Panc1 (cell line): ENCODE data around the gene WASF2. TPM values are rescaled to one million over a fixed set of nuclear protein-coding genes. Genes with fewer than 3 reads are reported as not detected.

Source experiments
- ATAC-seq: fragments of 200-7000 bp; cut with Tn5 transposase; 2 replicates; pipeline ENCODE4 v1.9.1; 2020; ENCODE audit warnings: mild to moderate bottlenecking, moderate library complexity
- BruUV-seq: library from RNA; stranded (reverse); fragments of 400-500 nt; replicated peaks from 2 replicates; lab custom pipeline; 2021; lab: Mats Ljungman, UMichigan
- CTCF ChIA-PET: fragments of 300-600 bp; sonication (Branson Sonifier 250); formaldehyde crosslinking; loops from one replicate; lab custom pipeline; 2022; ENCODE audit warnings: antibody characterized with exemption; lab: Charles Lee
- POLR2A ChIA-PET: fragments of 300-600 bp; sonication (Branson Sonifier 250); formaldehyde crosslinking; loops from one replicate; lab custom pipeline; 2022; ENCODE audit warnings: antibody characterized with exemption; lab: Charles Lee
- DNase-seq: peaks from one replicate; pipeline ENCODE4 v3.0.0-alpha.2; 2010; ENCODE audit warnings: low read depth, low spot score
- H3K27ac ChIP-seq: 2 replicates; pipeline ENCODE4 v1.5.1; 2011; ENCODE audit warnings: mild to moderate bottlenecking, low read length, inconsistent platforms
- H3K27me3 ChIP-seq: fragments of 200-500 bp; sonication (Bioruptor generic); 2 replicates; pipeline ENCODE4 v1.6.0; 2014; ENCODE audit warnings: low read length, inconsistent platforms; ENCODE audit not compliant: control insufficient read depth, insufficient read depth
- H3K36me3 ChIP-seq: fragments of 200-500 bp; sonication (Bioruptor generic); 2 replicates; pipeline ENCODE4 v1.5.1; 2014; ENCODE audit warnings: inconsistent platforms, mild to moderate bottlenecking, low read length, moderate library complexity; ENCODE audit not compliant: control insufficient read depth, insufficient read depth
- H3K4me1 ChIP-seq: 2 replicates; pipeline ENCODE4 v1.5.1; 2011; ENCODE audit warnings: inconsistent platforms, mild to moderate bottlenecking, low read length, moderate library complexity; ENCODE audit not compliant: control insufficient read depth, insufficient read depth
- H3K4me3 ChIP-seq, 2 experiments: 2 replicates each; pipeline ENCODE4 v1.5.1; 2011 to 2012; ENCODE audit warnings: low read depth in 2 of 2, low read length in 2 of 2, mild to moderate bottlenecking in 2 of 2, inconsistent platforms in 1 of 2, moderate library complexity in 1 of 2
- H3K9me3 ChIP-seq: fragments of 200-500 bp; sonication (Bioruptor generic); 2 replicates; pipeline ENCODE4 v1.5.1; 2014; ENCODE audit warnings: low read depth, mild to moderate bottlenecking, inconsistent platforms, low read length, moderate library complexity; ENCODE audit not compliant: control insufficient read depth, insufficient read depth
- POLR2AphosphoS5 ChIP-seq: IDR thresholded peaks from 2 replicates; pipeline ENCODE4 v1.6.1; 2012; ENCODE audit warnings: mild to moderate bottlenecking, low read depth, low read length, moderate library complexity
- SIN3A ChIP-seq: IDR thresholded peaks from 2 replicates; pipeline ENCODE4 v1.6.1; 2012; ENCODE audit warnings: low read depth, mild to moderate bottlenecking, low read length, moderate library complexity, borderline replicate concordance; ENCODE audit not compliant: insufficient read depth
- TCF7L2 ChIP-seq: IDR thresholded peaks from 2 replicates; pipeline ENCODE4 v1.6.1; 2011; ENCODE audit warnings: mild to moderate bottlenecking, low read depth, low read length, inconsistent platforms
- in situ Hi-C: cut with HindIII; loops from 2 replicates; pipeline ENCODE4 v1.10.0; 2016; ENCODE audit warnings: low sequenced_read_pairs, low pct_unique_long_range_greater_than_20kb
- intact Hi-C: fragments of 100-400 bp; cut with micrococcal nuclease; formaldehyde crosslinking; loops from one replicate; pipeline ENCODE4 v1.10.0; 2022; ENCODE audit not compliant: unreplicated experiment
- total RNA-seq: library from RNA; stranded (reverse); gene quantifications from one replicate; pipeline ENCODE4 v1.2.1, GENCODE V29; 2021; ENCODE audit not compliant: unreplicated experiment
- TF ChIP-seq, protein P1 (sequence below): fragments of 450-650 bp; IDR thresholded peaks from 2 replicates; pipeline ENCODE4 v1.5.1; 2017; ENCODE audit warnings: mild to moderate bottlenecking
- TF ChIP-seq, protein P2 (sequence below), 2 experiments: IDR thresholded peaks; 2 replicates each; pipeline ENCODE4 v1.6.1; 2011 to 2012; ENCODE audit warnings: low read depth in 2 of 2, control low read depth in 1 of 2, low read length in 1 of 2, mild to moderate bottlenecking in 1 of 2, moderate library complexity in 1 of 2; ENCODE audit not compliant: insufficient read depth in 1 of 2

The WASF2 gene
- total RNA-seq, 1 experiment from 2014 or later: 121 TPM

DNA sequence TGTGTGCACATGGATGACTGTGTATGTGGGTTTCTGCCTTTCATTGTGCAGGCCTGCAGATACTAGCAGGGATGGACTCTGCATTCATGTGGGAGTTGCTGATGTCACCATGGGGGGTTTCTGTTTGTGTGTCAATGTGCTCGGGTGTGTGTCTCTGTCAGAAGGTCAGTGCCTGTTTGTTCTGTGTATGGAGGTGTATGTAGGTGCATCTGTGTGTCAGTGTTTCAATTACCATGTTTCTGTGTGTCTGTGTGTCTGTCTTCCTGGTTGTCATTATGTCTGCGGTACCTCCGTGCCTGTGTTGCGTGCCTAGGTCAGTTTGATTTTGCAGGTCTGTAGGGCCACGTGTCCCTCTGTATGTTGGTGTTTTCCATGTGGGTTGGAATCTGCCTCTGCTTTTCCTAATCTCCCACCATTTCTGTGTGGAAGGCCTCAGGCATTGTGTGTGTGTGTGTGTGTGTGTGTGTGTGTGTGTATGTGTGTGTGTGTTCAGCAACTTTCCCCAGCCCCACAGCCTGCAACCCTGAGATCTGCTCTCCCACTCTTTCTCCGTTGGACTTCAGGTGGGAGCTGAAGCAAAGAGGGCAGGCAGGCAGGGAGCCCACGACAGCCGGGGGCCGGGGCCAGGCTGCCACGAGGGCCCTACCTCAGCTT, 36.7 kb upstream of the WASF2 start:
- ChIA-PET CTCF (interaction anchor here (0.5 to 0.6 kb wide), 2 partner anchors 30 to 60 kb away, joined by 3 to 5 read pairs; no protein-coding TSS in a partner anchor), POLR2A (interaction anchor here (0.6 kb wide), 1 partner anchor 29 kb away, joined by 3 read pairs; no protein-coding TSS in a partner anchor)
- ATAC-seq: no peak
- TF ChIP-seq, protein P1, sequence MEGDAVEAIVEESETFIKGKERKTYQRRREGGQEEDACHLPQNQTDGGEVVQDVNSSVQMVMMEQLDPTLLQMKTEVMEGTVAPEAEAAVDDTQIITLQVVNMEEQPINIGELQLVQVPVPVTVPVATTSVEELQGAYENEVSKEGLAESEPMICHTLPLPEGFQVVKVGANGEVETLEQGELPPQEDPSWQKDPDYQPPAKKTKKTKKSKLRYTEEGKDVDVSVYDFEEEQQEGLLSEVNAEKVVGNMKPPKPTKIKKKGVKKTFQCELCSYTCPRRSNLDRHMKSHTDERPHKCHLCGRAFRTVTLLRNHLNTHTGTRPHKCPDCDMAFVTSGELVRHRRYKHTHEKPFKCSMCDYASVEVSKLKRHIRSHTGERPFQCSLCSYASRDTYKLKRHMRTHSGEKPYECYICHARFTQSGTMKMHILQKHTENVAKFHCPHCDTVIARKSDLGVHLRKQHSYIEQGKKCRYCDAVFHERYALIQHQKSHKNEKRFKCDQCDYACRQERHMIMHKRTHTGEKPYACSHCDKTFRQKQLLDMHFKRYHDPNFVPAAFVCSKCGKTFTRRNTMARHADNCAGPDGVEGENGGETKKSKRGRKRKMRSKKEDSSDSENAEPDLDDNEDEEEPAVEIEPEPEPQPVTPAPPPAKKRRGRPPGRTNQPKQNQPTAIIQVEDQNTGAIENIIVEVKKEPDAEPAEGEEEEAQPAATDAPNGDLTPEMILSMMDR: no peak
- TF ChIP-seq TCF7L2: no peak
- TF ChIP-seq, protein P2, sequence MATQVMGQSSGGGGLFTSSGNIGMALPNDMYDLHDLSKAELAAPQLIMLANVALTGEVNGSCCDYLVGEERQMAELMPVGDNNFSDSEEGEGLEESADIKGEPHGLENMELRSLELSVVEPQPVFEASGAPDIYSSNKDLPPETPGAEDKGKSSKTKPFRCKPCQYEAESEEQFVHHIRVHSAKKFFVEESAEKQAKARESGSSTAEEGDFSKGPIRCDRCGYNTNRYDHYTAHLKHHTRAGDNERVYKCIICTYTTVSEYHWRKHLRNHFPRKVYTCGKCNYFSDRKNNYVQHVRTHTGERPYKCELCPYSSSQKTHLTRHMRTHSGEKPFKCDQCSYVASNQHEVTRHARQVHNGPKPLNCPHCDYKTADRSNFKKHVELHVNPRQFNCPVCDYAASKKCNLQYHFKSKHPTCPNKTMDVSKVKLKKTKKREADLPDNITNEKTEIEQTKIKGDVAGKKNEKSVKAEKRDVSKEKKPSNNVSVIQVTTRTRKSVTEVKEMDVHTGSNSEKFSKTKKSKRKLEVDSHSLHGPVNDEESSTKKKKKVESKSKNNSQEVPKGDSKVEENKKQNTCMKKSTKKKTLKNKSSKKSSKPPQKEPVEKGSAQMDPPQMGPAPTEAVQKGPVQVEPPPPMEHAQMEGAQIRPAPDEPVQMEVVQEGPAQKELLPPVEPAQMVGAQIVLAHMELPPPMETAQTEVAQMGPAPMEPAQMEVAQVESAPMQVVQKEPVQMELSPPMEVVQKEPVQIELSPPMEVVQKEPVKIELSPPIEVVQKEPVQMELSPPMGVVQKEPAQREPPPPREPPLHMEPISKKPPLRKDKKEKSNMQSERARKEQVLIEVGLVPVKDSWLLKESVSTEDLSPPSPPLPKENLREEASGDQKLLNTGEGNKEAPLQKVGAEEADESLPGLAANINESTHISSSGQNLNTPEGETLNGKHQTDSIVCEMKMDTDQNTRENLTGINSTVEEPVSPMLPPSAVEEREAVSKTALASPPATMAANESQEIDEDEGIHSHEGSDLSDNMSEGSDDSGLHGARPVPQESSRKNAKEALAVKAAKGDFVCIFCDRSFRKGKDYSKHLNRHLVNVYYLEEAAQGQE (IDR thresholded peaks at IDR 0.05; ENCODE audit: insufficient read depth in 1 of 2, low read depth in 2 of 2, low read length in 1 of 2): no peak
- no peak for TF ChIP-seq POLR2AphosphoS5
- TF ChIP-seq SIN3A: no peak
- H3K4me3 ChIP-seq: no peak overlapping the region
- intact Hi-C loops (no loop called here), in situ Hi-C loops (no loop called here)
- no peaks in the 10 kb centered on the region for H3K27me3 ChIP-seq
- no TSS peak for BruUV-seq
- no peaks in the 10 kb centered on the region for H3K9me3 ChIP-seq
- no peak overlapping the region for H3K27ac ChIP-seq
- H3K36me3 ChIP-seq: no peaks in the 10 kb centered on the region
- H3K4me1 ChIP-seq: peaks cover 30% of the 10 kb centered on the region
- no peak for DNase-seq

DNA sequence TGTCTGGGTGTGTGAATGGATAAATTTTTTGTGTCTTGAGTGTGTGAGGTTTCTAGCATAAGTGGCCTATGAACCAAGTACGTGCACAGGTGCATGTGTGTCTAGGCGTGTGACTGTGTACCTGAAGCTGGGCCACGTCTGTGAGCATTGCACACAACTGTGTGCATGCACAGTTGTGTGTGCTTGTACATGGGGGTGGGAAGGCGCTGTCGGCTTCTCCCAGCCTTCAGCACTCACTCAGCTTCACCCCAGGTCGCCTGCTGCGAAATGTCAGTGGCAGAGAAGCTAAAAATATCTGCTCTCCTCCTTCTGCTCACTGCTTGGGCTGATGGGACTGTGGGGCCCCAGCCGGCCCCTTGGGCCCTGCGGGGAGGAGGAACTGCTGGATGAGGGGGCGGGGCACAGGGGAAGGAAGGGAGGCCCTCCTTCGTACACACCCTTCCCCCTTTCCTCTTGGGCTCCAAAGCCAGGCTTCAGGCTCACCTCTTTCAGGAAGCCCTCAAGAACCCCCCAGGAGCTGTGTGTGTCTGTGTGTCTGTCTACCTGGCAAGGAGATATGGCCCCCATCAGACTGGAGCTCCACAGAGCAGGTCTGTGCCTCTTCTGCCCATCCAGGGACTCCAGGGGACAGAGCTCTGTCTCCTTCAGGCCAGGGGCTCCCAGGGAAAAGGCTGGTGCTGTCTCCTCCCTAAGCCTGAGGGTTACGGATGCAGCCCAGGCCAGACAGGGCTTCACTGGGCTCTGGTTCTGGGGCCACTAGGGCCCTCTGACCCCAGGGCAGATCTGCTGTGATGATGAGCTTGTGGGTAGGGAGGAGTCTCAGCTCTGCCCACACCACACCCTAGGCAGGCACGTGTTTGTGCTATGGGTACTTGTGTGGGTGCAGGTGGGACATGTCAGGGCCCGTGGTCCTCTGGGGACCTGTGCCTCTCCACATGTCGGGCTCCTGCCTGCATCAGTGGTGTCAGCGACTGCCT, 35.6 kb upstream of the WASF2 start:
- no TSS peak for BruUV-seq
- no peaks in the 10 kb centered on the region for H3K9me3 ChIP-seq
- H3K4me1 ChIP-seq: peaks cover 33% of the 10 kb centered on the region
- DNase-seq (no peak), ATAC-seq (peak; percentile 40)
- H3K36me3 ChIP-seq: no peaks in the 10 kb centered on the region
- TF ChIP-seq, protein P2 (IDR thresholded peaks at IDR 0.05; ENCODE audit: insufficient read depth in 1 of 2, low read depth in 2 of 2, low read length in 1 of 2): no peak
- no peak for TF ChIP-seq TCF7L2
- no peak for TF ChIP-seq POLR2AphosphoS5
- TF ChIP-seq, protein P1: no peak
- TF ChIP-seq SIN3A: no peak
- CTCF ChIA-PET: no interaction called here
- H3K4me3 ChIP-seq: no peak overlapping the region
- no peaks in the 10 kb centered on the region for H3K27me3 ChIP-seq
- POLR2A ChIA-PET: interaction anchor here (0.6 kb wide), 1 partner anchor 1044 kb away, joined by 3 read pairs; no protein-coding TSS in a partner anchor
- intact Hi-C loops (no loop called here), in situ Hi-C loops (no loop called here)
- H3K27ac ChIP-seq: peak overlapping the region; percentile 55
